PC-9 (cell line): ENCODE measurements around the gene FEM1C.

Source experiments
- EZH2 ChIP-seq: fragments of 200-600 bp; sonication (generic); IDR thresholded peaks from 2 replicates; pipeline ENCODE4 v1.8.0; 2017; ENCODE audit warnings: antibody characterized with exemption, low read depth
- TF ChIP-seq, protein P1 (sequence below): fragments of 200-600 bp; sonication (generic); conservative IDR thresholded peaks from 2 replicates; pipeline ENCODE4 v1.6.1; 2017; ENCODE audit warnings: mixed run types, antibody characterized with exemption, mild to moderate bottlenecking, moderate library complexity

DNA sequence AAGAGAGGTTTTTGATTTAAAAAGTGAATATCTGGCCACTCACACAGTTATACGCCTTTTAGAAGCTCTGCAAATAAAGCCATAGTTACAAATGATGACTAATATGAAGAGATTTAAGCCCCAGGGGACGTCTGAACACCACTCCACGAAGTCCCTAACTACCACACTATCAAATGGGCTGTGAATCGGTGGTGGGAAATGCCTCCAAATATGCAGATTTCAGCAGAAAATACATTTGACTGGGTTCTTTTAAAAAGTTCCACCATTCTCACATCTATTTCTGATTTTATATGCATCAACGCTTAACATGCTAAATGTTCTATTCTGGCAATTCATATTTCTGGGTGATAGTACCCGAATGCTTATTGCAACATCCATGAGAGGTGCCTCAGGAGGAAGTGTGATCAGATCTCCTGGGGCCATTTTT, 35.2 kb upstream of the FEM1C start:
- TF ChIP-seq, protein P1, sequence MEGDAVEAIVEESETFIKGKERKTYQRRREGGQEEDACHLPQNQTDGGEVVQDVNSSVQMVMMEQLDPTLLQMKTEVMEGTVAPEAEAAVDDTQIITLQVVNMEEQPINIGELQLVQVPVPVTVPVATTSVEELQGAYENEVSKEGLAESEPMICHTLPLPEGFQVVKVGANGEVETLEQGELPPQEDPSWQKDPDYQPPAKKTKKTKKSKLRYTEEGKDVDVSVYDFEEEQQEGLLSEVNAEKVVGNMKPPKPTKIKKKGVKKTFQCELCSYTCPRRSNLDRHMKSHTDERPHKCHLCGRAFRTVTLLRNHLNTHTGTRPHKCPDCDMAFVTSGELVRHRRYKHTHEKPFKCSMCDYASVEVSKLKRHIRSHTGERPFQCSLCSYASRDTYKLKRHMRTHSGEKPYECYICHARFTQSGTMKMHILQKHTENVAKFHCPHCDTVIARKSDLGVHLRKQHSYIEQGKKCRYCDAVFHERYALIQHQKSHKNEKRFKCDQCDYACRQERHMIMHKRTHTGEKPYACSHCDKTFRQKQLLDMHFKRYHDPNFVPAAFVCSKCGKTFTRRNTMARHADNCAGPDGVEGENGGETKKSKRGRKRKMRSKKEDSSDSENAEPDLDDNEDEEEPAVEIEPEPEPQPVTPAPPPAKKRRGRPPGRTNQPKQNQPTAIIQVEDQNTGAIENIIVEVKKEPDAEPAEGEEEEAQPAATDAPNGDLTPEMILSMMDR = no peak
- TF ChIP-seq EZH2 = no peak
